ENCODE data around the gene MAD2L1BP. TPM values are rescaled to one million over a fixed set of nuclear protein-coding genes. Genes with fewer than 3 reads are reported as not detected.

MAD2L1BP gene
- total and polyA plus RNA-seq, 2 of the 13 experiments (the other 11 are each of a cell fraction or from before 2014, with no cell fraction given): 54.2 to 55.5 TPM

GRCh38 chr6:43687437-43688347 is 52.1 kb downstream of the MAD2L1BP start, which contains the start of gene MRPS18A (continued):
- TF ChIP-seq SKIL (CRISPR knock-in tag; IDR thresholded peaks at IDR 0.05; ENCODE audit: borderline replicate concordance): no peak
- TF ChIP-seq ZNF430 (CRISPR knock-in tag; IDR thresholded peaks at IDR 0.05): peak; percentile 76
- peak; percentile 78; the same call in 1 of the 2 replicates for TF ChIP-seq ZNF788 (CRISPR knock-in tag; IDR thresholded peaks at IDR 0.05; ENCODE audit: borderline replicate concordance)
- TF ChIP-seq PAWR (CRISPR knock-in tag; IDR thresholded peaks at IDR 0.05; ENCODE audit: borderline replicate concordance): no peak
- peak; percentile 28; the same call in 1 of the 2 replicates for TF ChIP-seq ZMYM4 (CRISPR knock-in tag; IDR thresholded peaks at IDR 0.05)
- no peak for TF ChIP-seq TARDBP (CRISPR knock-in tag; IDR thresholded peaks at IDR 0.05)
- TF ChIP-seq ARID4A (CRISPR knock-in tag; IDR thresholded peaks at IDR 0.05; ENCODE audit: borderline replicate concordance): peak; percentile 84
- TF ChIP-seq ZSCAN21 (CRISPR knock-in tag; IDR thresholded peaks at IDR 0.05; ENCODE audit: borderline replicate concordance): no peak
- no peak for TF ChIP-seq ZNF766 (CRISPR knock-in tag; IDR thresholded peaks at IDR 0.05; ENCODE audit: borderline replicate concordance)
- TF ChIP-seq CENPT (CRISPR knock-in tag; IDR thresholded peaks at IDR 0.05; ENCODE audit: low read depth): no peak
- peak; percentile 70 for TF ChIP-seq TEAD3 (CRISPR knock-in tag; optimal IDR thresholded peaks at IDR 0.05; ENCODE audit: borderline replicate concordance)
- no peak for TF ChIP-seq TFE3 (CRISPR knock-in tag; IDR thresholded peaks at IDR 0.05)
- TF ChIP-seq SALL2 (CRISPR knock-in tag; IDR thresholded peaks at IDR 0.05): no peak
- no peak for TF ChIP-seq ZNF17 (CRISPR knock-in tag; IDR thresholded peaks at IDR 0.05)
- TF ChIP-seq SMAD9 (CRISPR knock-in tag; IDR thresholded peaks at IDR 0.05): no peak
- TF ChIP-seq ZBTB20 (CRISPR knock-in tag; IDR thresholded peaks at IDR 0.05; ENCODE audit: borderline replicate concordance, low read depth): no peak
- TF ChIP-seq IRF9 (CRISPR knock-in tag; IDR thresholded peaks at IDR 0.05; ENCODE audit: borderline replicate concordance): peak; percentile 28; the same call in 1 of the 2 replicates
- no peak for TF ChIP-seq SOX13 (IDR thresholded peaks at IDR 0.05)
- TF ChIP-seq SOX13 (CRISPR knock-in tag; conservative IDR thresholded peaks at IDR 0.05 in 1 of 2, IDR thresholded peaks at IDR 0.05 in 1 of 2): 0 out of 4 replicates have a peak, but pooled peaks of 1 of the 2 experiments have one; percentile 42
